HTERT RPE-1 (cell line): ENCODE measurements around the gene CD38.
"Not testable (repeated sequence)": the region's sequence is repeated elsewhere in the genome, so short reads cannot be mapped to it uniquely, and the experiment has no call there.

Experiments
- in situ Hi-C: fragments of 300-500 bp; cut with MboI; formaldehyde crosslinking; loops from 4 replicates; pipeline ENCODE4 v1.14.3; 2020; ENCODE audit warnings: low sequenced_read_pairs

Gene CD38

DNA sequence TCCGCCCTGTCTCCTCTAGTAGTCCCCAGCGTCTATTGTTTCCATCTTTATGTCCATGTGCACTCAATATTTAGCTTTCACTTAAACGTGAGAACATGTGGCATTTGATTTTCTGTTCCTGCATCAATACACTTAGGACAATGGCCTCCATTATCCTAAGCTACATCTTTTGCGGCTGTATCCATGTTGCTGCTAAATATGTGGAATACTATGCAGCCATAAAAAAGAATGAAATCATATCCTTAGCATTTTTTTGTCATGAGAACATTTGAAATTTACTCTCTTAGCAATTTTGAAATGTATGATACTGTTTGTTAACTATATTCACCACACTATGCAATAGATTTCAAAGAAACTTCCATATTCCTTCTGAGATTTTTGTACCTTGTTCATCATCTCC is 19.8 kb upstream of the CD38 start:
- in situ Hi-C loops: no loop called here

DNA sequence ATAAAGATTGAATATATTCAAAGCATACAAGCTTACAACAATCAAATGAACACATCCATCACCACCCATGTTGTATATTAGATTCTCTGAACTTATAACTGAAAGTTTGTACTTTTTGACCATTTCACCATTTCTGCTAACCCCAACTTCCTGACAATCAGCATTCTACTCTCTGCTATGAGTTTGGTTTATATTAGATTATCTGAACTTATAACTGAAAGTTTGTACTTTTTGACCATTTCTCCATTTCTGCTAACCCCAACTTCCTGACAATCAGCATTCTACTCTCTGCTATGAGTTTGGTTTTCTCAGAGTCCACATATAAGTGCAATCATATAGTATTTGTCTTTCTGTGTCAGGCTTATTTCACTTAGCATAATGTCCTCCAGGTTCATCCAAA is 15.7 kb upstream of the CD38 start:
- in situ Hi-C loops: not testable (repeated sequence)

- in situ Hi-C loops: no loop called here
These were observed 12.7 kb upstream of the CD38 start for GRCh38 chr4:15765391-15765790.

GRCh38 chr4:15765910-15766697 is 12.0 kb upstream of the CD38 start:
- in situ Hi-C loops: no loop called here

GRCh38 chr4:15766821-15767220 is 11.3 kb upstream of the CD38 start:
- in situ Hi-C loops: no loop called here

DNA sequence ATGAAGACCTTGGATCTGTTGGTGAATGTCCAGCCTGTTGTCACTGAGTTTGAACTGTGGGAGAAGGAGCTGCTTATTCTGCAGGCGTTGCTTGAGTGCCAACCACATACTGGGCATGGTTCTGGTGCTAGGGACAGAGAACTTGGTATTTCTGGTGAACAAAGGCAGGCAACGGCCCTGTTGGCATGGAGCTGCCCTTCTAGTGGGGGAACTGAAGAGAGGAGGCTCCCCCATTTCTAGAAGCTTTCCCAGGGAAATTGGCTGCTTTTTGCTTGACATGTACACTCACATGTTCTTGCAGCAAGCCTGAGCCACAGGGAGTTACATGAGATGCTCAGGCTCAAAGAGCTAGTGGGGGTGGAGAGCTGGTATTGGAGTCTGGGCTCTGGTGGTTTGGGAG is 8.9 kb upstream of the CD38 start:
- in situ Hi-C loops: no loop called here

DNA sequence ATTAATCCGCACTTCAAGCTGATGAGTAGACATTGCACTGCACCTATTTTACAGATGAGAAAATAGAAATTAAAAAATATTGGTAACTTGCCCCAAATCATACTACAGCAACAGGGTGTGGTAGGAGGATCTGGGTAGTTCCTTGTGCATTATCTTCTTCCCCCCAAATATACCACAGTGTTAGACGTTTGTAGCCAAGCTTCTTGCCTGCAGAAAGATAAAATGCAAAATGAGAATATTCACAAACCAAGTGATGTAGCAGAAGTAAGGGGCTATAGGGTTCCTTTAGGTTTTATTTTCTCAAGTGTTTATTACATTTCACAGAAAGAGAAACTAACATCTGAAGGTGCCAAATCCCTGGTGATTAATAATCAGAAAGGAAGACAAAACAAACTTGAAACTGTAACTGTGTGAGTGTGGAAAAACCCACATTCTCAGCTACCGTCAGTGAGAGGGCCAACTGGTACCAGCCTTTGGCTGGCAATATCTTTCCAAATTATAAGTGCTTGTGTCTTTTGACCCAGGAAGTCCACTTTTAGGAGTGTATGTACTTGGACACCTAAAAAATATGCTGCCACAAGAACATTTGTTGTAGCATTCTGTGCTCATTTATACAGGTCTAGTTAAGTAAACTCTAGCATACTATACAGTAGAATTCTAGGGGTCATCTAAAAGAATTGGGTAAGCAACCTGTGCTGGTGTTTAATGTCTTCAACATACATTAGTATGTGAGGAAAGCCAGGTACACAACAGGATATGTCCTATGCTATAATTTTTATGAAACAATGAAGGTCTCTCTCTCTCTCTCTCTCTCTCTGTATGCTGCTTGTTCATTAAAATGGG is 6.7 kb upstream of the CD38 start:
- in situ Hi-C loops: no loop called here

DNA sequence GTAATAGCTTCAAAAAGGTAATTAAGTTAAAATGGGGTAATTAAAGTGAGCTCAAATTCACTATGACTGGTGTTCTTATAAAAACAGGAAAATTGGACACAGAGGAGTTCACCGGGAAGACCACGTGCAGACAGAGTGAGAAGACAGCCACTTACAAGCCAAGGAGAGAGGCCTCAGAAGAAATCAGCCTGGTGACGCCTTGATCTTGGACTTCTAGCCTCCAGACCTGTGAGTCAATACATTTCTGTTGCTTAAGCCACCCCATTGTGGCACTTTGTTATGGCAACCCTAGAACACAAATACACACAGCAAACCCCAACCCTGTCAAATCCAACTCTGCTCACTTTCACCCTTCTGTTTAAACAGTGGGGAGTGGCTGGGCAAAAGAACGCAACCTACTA is 4.1 kb upstream of the CD38 start:
- in situ Hi-C loops: no loop called here

- in situ Hi-C loops: no loop called here
These were observed 1.1 kb upstream of the CD38 start for GRCh38 chr4:15776871-15777648.

GRCh38 chr4:15777697-15778288 is 335 bp upstream of the CD38 start:
- in situ Hi-C loops: no loop called here

- in situ Hi-C loops: no loop called here
These were observed 1.2 kb downstream of the CD38 start for GRCh38 chr4:15779306-15779705.

DNA sequence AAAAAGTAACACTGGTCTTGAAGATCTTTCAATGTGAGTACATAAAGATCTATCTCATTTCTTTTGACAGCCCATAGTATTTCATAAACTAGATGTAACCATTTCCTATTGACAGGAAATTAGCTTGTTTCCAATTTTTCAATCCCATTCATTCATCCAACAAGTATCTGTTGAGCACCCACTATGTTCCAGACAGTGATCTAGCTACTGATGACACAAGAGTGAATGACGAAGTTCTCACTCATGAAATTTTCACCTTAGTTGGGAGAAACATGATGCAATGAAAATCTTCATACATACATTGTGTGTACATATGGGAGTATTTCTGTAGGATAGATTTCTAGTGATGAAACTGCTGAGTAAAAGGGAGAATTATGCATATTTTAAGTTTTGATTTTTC is 1.7 kb downstream of the CD38 start:
- in situ Hi-C loops: no loop called here

- in situ Hi-C loops: no loop called here
These were observed 3.4 kb downstream of the CD38 start for GRCh38 chr4:15781427-15782095.

DNA sequence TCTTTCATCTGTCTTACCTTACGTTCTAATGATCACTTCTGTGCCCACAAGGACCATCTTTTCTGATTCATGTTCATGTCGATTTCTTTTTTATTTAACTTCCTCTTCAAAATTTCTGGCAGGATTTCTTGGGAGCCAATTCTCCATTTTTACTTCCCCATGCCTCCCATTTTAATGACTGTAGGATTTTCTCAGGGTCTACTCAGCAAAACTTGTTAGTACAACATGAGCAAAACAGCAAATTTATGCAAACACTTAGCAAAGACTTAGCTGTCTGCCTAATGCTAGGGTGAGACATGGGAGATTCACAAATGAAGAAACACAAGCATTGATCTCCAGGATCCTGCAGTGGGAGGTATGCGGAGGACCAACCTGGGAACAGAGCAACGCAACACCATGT is 5.5 kb downstream of the CD38 start:
- in situ Hi-C loops: no loop called here

DNA sequence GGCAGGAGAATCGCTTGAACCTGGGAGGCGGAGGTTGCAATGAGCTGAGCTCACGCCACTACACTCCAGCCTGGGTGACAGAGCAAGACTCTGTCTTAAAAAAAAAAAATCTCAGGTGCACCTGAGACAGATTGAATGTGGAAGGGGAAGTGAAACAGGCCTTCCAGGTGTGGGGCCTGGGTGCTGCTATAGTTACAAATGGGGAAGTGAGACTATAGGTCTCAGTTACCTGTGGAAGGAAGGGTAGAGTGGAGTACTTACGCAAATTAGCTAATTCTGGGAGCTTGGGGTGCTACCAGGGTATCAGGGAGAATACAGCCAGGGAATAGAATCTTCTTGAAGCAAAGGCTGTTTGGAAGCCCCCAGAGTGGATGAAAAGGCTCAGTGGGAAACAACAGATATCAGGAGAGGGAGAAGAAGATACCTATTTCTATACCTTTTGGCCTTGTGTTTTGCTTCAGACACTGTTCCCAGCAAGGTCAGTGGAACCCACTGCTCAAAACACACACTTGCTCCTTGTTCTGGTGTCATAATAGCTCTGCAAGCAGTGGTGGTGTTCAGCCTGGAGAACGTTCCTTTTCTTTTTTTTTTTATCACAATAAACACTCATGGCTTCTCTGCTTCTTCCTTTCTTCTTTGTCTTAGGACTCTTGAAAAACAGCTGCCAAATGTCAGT is 7.0 kb downstream of the CD38 start:
- in situ Hi-C loops: no loop called here

DNA sequence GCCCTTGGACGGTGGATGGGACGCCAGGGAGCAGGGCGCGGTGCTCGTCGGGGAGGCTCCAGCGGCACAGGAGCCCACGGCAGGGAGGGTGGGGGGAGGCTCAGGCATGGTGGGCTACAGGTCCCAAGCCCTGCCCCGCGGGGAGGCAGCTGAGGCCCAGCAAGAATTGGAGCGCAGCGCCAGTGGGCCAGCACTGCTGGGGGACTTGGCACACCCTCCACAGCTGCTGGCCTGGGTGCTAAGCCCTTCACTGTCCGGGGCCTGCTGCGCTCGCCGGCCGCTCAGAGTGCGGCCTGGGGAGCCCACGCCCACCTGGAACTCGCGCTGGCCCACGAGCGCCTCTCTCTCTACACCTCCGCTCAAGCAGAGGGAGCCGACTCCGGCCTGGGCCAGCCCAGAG is 8.6 kb downstream of the CD38 start:
- in situ Hi-C loops: no loop called here

DNA sequence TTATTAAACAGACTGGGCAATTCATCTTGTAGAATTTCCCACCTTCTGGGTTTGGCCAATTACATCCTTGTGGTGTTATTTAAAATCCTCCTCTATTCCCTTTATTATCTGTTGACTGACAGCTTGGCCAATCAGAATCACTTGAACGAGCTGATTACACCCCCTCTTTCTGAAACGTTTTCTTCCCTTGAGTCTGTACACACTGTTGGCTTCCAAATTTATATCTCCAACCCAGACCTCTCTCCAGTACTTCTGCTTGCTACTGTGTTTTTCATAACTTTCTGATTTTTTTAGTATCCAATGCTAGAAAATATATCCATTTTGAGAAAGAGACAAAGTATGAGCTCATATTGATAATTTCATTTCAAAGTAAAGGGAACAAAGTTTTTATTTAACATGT is 14.8 kb downstream of the CD38 start:
- in situ Hi-C loops: no loop called here

DNA sequence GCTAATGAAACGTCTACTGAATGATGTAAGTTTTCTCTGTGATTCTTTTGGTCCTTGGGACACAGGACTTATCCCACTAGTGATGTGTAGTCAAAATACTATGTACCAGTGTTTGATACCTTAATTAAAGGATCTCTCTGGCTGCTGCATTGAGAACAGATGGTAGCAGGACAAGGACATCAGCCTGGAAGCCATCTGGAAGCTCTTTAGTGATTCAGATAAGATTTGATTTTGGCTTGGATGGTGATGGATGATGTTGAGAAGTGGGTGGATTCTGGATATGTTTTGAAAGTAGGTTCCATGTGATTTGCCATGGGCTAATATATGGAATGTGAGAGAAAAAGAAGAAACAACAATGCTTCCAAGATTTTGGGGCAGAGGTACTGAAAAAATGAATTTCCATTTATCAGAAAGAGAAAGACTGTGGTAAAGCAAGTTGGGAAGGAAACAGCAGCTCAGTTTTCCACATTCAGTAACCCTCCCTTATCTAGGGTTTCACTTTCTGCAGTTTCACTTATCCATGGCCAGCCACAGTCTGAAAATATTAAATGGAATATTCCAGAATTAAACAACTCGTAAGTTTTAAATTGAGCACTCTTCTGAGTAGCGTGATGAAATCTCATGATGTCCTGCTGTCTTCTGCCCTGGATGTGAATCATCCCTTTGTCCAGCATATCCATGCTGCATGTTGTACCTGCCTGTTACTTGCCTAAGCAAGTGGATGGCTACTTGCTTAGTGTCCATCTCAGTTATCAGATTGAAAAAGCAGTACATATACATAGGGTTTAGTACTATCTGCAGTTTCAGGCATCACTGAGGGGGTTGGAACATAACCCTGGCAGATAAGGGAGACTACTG is 15.6 kb downstream of the CD38 start:
- in situ Hi-C loops: no loop called here

- in situ Hi-C loops: no loop called here
These were observed 16.3 kb downstream of the CD38 start for GRCh38 chr4:15794426-15794825.
